Activated CD8-positive, alpha-beta T cell treated with anti-CD3 and anti-CD28 coated beads for 36 hours (primary cell): ENCODE measurements around the gene MLLT10. TPM values are rescaled to one million over a fixed set of nuclear protein-coding genes. Genes with fewer than 3 reads are reported as not detected.

Experiments used
- ATAC-seq: fragments of 200-7000 bp; cut with Tn5 transposase; one replicate; pipeline ENCODE4 v1.10.0; 2021; ENCODE audit warnings: mild to moderate bottlenecking, moderate library complexity
- CTCF ChIA-PET: fragments of 350-600 bp; sonication (Branson Sonifier 250); formaldehyde crosslinking; loops from one replicate; lab custom pipeline; 2021; ENCODE audit warnings: antibody characterized with exemption; lab: Charles Lee
- POLR2A ChIA-PET: fragments of 350-600 bp; sonication (Branson Sonifier 250); formaldehyde crosslinking; loops from one replicate; lab custom pipeline; 2021; ENCODE audit warnings: antibody characterized with exemption; lab: Charles Lee
- DNase-seq: peaks from one replicate; pipeline ENCODE4 v3.0.0-alpha.2; 2020
- H3K27ac Mint-ChIP-seq: one replicate; pipeline ENCODE4 v1.8.0; 2021; ENCODE audit warnings: mild to moderate bottlenecking, mixed read lengths
- H3K27me3 Mint-ChIP-seq: one replicate; pipeline ENCODE4 v1.8.0; 2021; ENCODE audit warnings: mixed read lengths
- H3K36me3 Mint-ChIP-seq: one replicate; pipeline ENCODE4 v1.8.0; 2021; ENCODE audit warnings: low read depth, mixed read lengths
- H3K4me1 Mint-ChIP-seq: one replicate; pipeline ENCODE4 v1.8.0; 2021; ENCODE audit warnings: low read depth, mixed read lengths
- H3K4me3 Mint-ChIP-seq: one replicate; pipeline ENCODE4 v1.8.0; 2021; ENCODE audit warnings: mild to moderate bottlenecking, moderate library complexity, mixed read lengths
- H3K9me3 Mint-ChIP-seq: one replicate; pipeline ENCODE4 v1.8.0; 2021; ENCODE audit warnings: mixed read lengths
- CTCF ChIP-seq: fragments of 200-600 bp; IDR thresholded peaks from one replicate; pipeline ENCODE4 v1.8.0; 2022; ENCODE audit warnings: antibody characterized with exemption, mild to moderate bottlenecking
- intact Hi-C: fragments of 100-400 bp; cut with micrococcal nuclease; formaldehyde crosslinking; loops from one replicate; pipeline ENCODE4 v1.10.0; 2022
- total RNA-seq, 2 experiments: library from RNA; stranded (reverse); gene quantifications; one replicate each; pipeline ENCODE4 v1.2.3, GENCODE V29; 2021

Gene MLLT10
- total RNA-seq, 2 experiments from 2014 or later: 33.9 to 36.4 TPM

- intact Hi-C loops: no loop called here
- ATAC-seq: no peak
- peaks cover 70% of the 10 kb centered on the region for H3K27me3 Mint-ChIP-seq
- POLR2A ChIA-PET: interaction anchor here (0.6 to 0.9 kb wide), 2 partner anchors 10 to 20 kb away, joined by 3 to 4 read pairs; no protein-coding TSS in a partner anchor
- no peak for TF ChIP-seq CTCF
- H3K4me1 Mint-ChIP-seq: peaks cover 34% of the 10 kb centered on the region
- peak overlapping the region; percentile 54 for H3K4me3 Mint-ChIP-seq
- CTCF ChIA-PET: interaction anchor here (0.9 to 3.3 kb wide), 2 partner anchors 19 to 236 kb away, joined by 3 to 20 read pairs; no protein-coding TSS in a partner anchor
- no peaks in the 10 kb centered on the region for H3K9me3 Mint-ChIP-seq
- DNase-seq: no peak
- H3K27ac Mint-ChIP-seq: no peak overlapping the region
- no peaks in the 10 kb centered on the region for H3K36me3 Mint-ChIP-seq
Measured at GRCh38 chr10:21515361-21516241, 18.4 kb upstream of the MLLT10 start.

- intact Hi-C loops: no loop called here
- Mint-ChIP-seq H3K27me3 (peaks cover 73% of the 10 kb centered on the region), H3K36me3 (no peaks in the 10 kb centered on the region), H3K27ac (no peak overlapping the region), H3K4me3 (peak overlapping the region; percentile 80), H3K9me3 (no peaks in the 10 kb centered on the region), H3K4me1 (peaks cover 34% of the 10 kb centered on the region)
- POLR2A ChIA-PET: interaction anchor here (0.6 kb wide), 1 partner anchor 21 kb away, joined by 3 read pairs; no protein-coding TSS in a partner anchor
- no peak for TF ChIP-seq CTCF
- DNase-seq (peak; percentile 59), ATAC-seq (peak; percentile 66)
- CTCF ChIA-PET: interaction anchor here (0.9 to 3.3 kb wide), 2 partner anchors 20 to 237 kb away, joined by 3 to 20 read pairs; no protein-coding TSS in a partner anchor
Measured at GRCh38 chr10:21516242-21517131, 17.5 kb upstream of the MLLT10 start.

DNA sequence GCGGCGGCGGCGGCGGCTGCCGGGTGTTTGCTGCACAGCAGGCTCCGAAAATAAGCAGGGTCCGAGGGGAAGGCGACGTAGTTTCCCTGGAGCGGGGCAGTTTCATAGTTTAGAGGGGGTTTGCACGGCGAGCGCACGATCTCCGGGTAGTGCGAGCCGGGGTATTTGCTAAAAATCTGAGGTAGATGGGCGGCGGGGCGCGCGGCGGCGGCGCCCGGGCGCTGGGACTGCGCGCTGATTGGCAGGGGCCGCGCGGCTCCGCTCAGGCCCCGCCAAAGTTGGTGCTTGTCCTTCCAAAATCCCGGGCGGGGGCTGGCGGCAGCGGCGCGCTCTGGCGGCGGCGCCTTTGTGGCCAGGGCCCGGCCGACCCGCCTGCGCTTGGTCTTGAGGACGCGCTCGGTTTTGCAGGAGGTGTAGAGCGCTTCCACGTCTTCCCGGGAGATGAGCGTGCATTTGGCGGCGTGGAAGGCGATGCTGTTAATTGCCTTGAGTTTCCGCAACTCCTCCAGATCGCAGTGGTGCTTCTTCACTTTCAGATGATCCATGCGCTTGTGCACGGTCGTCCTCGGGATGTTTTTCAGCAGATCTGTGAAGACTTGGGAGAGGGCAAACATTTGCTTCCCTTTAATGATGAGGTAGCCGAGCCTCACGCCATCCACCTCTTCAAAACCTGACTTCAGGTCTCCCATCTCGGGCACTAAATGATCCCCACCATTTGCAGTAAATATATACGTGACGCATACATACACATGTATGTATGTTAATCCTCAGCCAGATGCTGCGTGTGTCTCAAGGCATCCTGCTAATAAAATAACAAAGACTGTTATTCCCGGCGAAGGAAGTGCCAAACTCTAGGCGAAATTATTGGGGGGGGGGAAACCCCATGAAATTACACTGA is 16.6 kb upstream of the MLLT10 start:
- no peak for TF ChIP-seq CTCF
- ChIA-PET CTCF (interaction anchor here (1.5 to 3.3 kb wide), 3 partner anchors 10 to 21 kb away, joined by 6 to 23 read pairs (median 20); no protein-coding TSS in a partner anchor), POLR2A (interaction anchor here (1.2 kb wide), 1 partner anchor 9 kb away, joined by 4 read pairs; no protein-coding TSS in a partner anchor)
- intact Hi-C loops: no loop called here
- Mint-ChIP-seq H3K27me3 (peaks cover 70% of the 10 kb centered on the region), H3K9me3 (no peaks in the 10 kb centered on the region), H3K4me3 (peak overlapping the region; percentile 80), H3K27ac (no peak overlapping the region), H3K36me3 (no peaks in the 10 kb centered on the region), H3K4me1 (peaks cover 34% of the 10 kb centered on the region)
- peak; percentile 42 for ATAC-seq
- peak; percentile 31 for DNase-seq

DNA sequence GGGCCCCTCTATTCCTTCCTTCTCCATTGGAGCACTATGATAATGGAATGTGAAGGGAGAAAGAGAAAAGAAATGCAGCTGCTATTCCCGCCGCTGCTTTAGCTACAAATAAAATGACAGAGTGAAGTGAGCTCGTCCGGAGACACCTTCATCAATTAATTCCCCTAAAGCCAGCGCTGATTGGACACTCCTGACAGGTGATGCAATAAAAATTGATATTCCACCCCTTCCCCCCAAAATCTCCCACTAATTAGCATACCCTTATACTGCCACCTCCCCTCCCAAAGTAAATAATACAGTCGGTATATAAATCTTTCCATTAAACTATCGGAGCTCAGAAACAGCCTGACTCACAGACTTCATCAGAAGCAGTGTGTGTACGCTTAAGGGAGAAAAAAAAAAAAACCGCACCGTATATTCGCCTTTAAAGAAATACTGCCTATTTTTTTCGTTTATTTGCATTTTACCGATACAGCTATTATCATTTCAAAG is 15.8 kb upstream of the MLLT10 start:
- H3K9me3 Mint-ChIP-seq: no peaks in the 10 kb centered on the region
- intact Hi-C loops: no loop called here
- peaks cover 34% of the 10 kb centered on the region for H3K4me1 Mint-ChIP-seq
- H3K36me3 Mint-ChIP-seq: no peaks in the 10 kb centered on the region
- H3K27me3 Mint-ChIP-seq: peaks cover 70% of the 10 kb centered on the region
- TF ChIP-seq CTCF: no peak
- H3K4me3 Mint-ChIP-seq: peak overlapping the region; percentile 80
- ATAC-seq: peak; percentile 54
- ChIA-PET CTCF (interaction anchor here (1.5 to 1.6 kb wide), 2 partner anchors 9 to 21 kb away, joined by 6 to 23 read pairs; no protein-coding TSS in a partner anchor), POLR2A (interaction anchor here (1.2 kb wide), 1 partner anchor 8 kb away, joined by 4 read pairs; no protein-coding TSS in a partner anchor)
- no peak overlapping the region for H3K27ac Mint-ChIP-seq
- no peak for DNase-seq
